ENCODE results near the gene TAL1. TPM values are rescaled to one million over a fixed set of nuclear protein-coding genes. Genes with fewer than 3 reads are reported as not detected.
A peak's percentile ranks its signal among the peaks of the same experiment; 100 is the strongest.

Gene TAL1
- total RNA-seq, 6 donors from 2014 or later = 4.2 to 16.4 (median 10.8) TPM

DNA sequence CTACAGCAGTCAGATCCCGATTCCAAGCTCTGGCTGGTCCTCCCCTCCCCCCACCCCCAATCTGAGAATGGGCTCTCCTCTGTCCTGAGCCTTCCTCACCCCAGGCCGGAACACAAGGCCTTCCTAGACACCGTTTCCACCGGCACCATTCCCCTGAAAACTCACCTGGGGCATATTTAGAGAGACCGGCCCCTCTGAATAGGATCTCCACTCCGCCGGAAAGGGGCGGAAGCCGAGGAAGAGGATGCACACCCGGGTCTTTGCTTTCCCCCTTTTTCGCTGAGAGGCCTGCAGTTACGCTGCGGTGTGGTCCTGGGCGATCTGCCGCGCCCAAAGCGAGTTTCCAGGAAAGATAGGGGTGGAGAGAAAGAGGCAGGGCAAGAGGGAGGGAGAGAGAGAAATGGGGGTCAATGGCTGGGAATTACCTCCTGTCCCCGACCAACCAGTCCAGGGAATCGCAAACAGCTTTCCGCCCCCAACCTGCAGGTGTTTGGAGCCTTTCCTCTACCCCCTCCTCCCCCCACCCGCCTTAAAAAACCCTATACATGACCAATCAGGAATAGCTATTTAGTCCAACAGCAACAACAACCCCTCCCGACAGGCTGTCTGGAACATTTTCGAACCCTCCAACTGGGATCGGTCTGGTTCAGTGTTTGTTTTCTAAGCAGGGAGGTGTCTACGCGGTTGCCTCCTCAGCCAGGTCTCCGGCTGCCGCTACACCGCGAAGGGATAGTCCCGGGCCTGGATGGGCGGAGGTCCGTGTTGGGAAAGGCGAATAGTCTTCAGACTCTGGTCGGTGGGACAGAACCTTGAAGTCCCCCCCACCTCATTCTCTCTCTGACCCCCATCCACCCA is 2.8 kb downstream of the TAL1 start:
- Histone ChIP-seq H3K4me3 (peak overlapping the region; percentile 2 to 47 (median 38)), H3K27me3 (peaks cover 0 to 70% (median 43%) of the 10 kb centered on the region in 4 donors), H3K9me3 (no peaks in the 10 kb centered on the region), H3K36me3 (peaks cover 0 to under 1% (median 0%) of the 10 kb centered on the region in 4 donors), H3K4me1 (peaks cover 39 to 62% (median 47%) of the 10 kb centered on the region in 4 donors), H3K27ac (peak overlapping the region; percentile 84 to 91 (median 88))
- DNase-seq (no peak), ATAC-seq (ENCODE audit: low FRiP score in 2 of 2) (no peak)
- WGBS, 2 donors = 14 to 21% methylated on average over 16 to 35 of the region's 35 CpGs
- TF ChIP-seq EP300 (IDR thresholded peaks at IDR 0.05) (no peak), POLR2AphosphoS5 (IDR thresholded peaks at IDR 0.05) (no peak), POLR2A (IDR thresholded peaks at IDR 0.05) (no peak)
- TF ChIP-seq, protein P1, sequence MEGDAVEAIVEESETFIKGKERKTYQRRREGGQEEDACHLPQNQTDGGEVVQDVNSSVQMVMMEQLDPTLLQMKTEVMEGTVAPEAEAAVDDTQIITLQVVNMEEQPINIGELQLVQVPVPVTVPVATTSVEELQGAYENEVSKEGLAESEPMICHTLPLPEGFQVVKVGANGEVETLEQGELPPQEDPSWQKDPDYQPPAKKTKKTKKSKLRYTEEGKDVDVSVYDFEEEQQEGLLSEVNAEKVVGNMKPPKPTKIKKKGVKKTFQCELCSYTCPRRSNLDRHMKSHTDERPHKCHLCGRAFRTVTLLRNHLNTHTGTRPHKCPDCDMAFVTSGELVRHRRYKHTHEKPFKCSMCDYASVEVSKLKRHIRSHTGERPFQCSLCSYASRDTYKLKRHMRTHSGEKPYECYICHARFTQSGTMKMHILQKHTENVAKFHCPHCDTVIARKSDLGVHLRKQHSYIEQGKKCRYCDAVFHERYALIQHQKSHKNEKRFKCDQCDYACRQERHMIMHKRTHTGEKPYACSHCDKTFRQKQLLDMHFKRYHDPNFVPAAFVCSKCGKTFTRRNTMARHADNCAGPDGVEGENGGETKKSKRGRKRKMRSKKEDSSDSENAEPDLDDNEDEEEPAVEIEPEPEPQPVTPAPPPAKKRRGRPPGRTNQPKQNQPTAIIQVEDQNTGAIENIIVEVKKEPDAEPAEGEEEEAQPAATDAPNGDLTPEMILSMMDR (IDR thresholded peaks at IDR 0.05) = no peak

DNA sequence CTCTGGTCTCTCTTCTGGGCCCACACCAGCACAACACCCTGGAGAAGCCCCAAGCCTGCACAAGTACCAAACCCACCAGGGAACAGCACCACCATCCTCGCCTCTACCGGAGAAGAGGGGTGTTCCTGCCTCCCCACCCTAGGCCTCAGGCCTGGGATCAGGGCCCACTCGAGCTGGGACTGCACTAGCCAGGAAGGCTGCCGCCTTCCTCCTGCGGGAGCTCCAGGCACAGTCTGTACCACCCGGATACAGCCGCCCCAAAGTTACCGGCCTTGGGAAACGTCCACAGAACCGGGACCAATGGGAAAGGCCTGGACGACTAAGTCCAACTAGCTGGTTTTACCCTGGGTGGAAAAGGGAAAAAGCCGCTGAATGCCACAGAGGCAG is 3.4 kb downstream of the TAL1 start:
- H3K36me3 ChIP-seq = peaks cover 0 to 7% (median 0%) of the 10 kb centered on the region in 4 donors
- WGBS, 2 donors = 29 to 51% methylated on average over 10 to 12 of the region's 12 CpGs
- peak in 3 of 4 donors; percentile 40 to 44 (median 40) for TF ChIP-seq POLR2A (IDR thresholded peaks at IDR 0.05)
- TF ChIP-seq POLR2AphosphoS5 (IDR thresholded peaks at IDR 0.05) = peak; percentile 41 to 60
- TF ChIP-seq, protein P1 (IDR thresholded peaks at IDR 0.05) = no peak
- TF ChIP-seq EP300 (IDR thresholded peaks at IDR 0.05) = no peak
- no peaks in the 10 kb centered on the region for H3K9me3 ChIP-seq
- ATAC-seq (ENCODE audit: low FRiP score in 2 of 2) (peak in 1 of 2 donors; percentile 47), DNase-seq (no peak)
- peaks cover 39 to 62% (median 42%) of the 10 kb centered on the region in 4 donors for H3K4me1 ChIP-seq
- H3K4me3 ChIP-seq = peak overlapping the region in 3 of 4 donors; percentile 33 to 47 (median 44)
- H3K27ac ChIP-seq = peak overlapping the region; percentile 84 to 91 (median 88)
- H3K27me3 ChIP-seq = peaks cover 0 to 70% (median 43%) of the 10 kb centered on the region in 4 donors

DNA sequence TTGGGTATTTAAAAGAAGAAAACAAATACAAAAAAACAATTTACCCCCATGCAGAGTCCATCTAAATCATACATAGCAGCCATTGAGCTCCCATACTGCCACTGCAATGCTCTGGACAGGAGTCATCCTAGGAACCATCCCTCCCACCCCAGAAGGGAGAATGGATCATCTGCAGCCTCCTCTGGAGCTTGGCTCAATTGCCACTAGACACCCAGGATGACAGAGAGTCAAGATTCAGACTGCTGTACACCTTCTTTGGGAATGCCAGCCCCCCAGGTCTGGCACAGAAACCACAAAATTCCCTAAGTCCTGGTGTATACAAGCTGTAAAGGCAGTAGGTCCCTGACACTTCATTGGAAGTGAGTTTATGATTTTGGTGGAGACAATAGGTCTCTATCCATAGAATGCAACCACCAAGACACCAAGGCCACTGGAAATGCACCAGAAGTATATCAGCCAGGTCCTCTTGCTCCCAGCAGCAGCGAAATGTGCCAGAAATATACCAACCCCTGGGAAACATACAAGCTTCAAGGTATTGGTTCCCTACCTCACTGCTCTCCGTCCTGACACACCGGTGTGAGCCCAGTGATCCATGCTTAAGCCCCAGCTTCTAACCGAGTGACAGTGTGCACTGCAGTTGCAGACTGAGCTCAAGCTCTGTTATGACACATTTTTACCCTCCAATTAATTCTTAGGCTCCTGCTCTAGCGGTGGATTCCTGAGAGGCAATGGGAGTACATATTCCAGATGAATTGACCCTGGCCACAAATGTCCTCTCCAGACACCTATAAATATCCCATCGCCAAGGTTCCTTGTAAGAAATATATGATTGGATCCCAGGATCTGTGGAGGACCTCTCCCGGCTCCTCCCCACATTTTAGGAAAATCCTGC is 4.4 kb downstream of the TAL1 start:
- Histone ChIP-seq H3K9me3 (no peaks in the 10 kb centered on the region), H3K4me3 (peak overlapping the region in 2 of 4 donors; percentile 44 to 47), H3K36me3 (peaks cover 0 to 11% (median 0%) of the 10 kb centered on the region in 4 donors), H3K4me1 (peaks cover 36 to 62% (median 40%) of the 10 kb centered on the region in 4 donors), H3K27ac (peak overlapping the region; percentile 84 to 91 (median 88)), H3K27me3 (peaks cover 0 to 65% (median 43%) of the 10 kb centered on the region in 4 donors)
- DNase-seq (no peak), ATAC-seq (ENCODE audit: low FRiP score in 2 of 2) (no peak)
- WGBS, 2 donors = 65 to 68% methylated on average over 7 of the region's 7 CpGs
- no peak for TF ChIP-seq POLR2A (IDR thresholded peaks at IDR 0.05)
- no peak for TF ChIP-seq POLR2AphosphoS5 (IDR thresholded peaks at IDR 0.05)
- TF ChIP-seq EP300 (IDR thresholded peaks at IDR 0.05) = no peak
- TF ChIP-seq, protein P1 (IDR thresholded peaks at IDR 0.05) = no peak

DNA sequence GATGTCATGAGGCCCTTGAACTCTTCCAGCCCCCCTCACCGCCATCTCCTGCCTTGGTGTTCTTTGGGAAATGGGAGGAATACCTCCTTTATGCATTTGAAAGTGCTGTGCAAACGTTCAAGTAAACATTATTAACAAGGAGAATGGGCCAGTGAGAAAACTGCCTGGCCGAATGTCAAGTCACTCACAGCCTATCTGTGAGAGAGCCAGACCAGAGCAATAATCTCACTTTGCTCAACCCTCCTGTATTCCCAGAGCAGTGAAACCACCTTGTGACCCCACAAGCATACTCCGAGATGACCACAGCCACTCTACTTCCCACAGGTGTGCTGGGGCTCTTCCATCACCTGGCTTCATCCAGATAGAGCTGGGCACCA is 5.2 kb downstream of the TAL1 start:
- DNase-seq = no peak
- TF ChIP-seq, protein P1 (IDR thresholded peaks at IDR 0.05) = no peak
- no peak for TF ChIP-seq POLR2A (IDR thresholded peaks at IDR 0.05)
- no peak for ATAC-seq (ENCODE audit: low FRiP score in 2 of 2)
- peak overlapping the region in 3 of 4 donors; percentile 34 to 46 (median 44) for H3K4me3 ChIP-seq
- WGBS, 2 donors = 51 to 53% methylated on average over 3 to 4 of the region's 4 CpGs
- H3K9me3 ChIP-seq = no peaks in the 10 kb centered on the region
- peak overlapping the region; percentile 52 to 91 (median 72) for H3K27ac ChIP-seq
- H3K36me3 ChIP-seq = peaks cover 0 to 12% (median 0%) of the 10 kb centered on the region in 4 donors
- peaks cover 32 to 56% (median 34%) of the 10 kb centered on the region in 4 donors for H3K4me1 ChIP-seq
- H3K27me3 ChIP-seq = peaks cover 0 to 58% (median 37%) of the 10 kb centered on the region in 4 donors

All from upper lobe of left lung (tissue), 6 donors.